ENCODE data around the gene EIF2B5. TPM values are rescaled to one million over a fixed set of nuclear protein-coding genes. Genes with fewer than 3 reads are reported as not detected.

EIF2B5 gene
- total and polyA plus RNA-seq, 9 of the 15 experiments (the other 6 are each of a cell fraction or from before 2014, with no cell fraction given), result 19.1 to 92.4 (median 74.0) TPM

DNA sequence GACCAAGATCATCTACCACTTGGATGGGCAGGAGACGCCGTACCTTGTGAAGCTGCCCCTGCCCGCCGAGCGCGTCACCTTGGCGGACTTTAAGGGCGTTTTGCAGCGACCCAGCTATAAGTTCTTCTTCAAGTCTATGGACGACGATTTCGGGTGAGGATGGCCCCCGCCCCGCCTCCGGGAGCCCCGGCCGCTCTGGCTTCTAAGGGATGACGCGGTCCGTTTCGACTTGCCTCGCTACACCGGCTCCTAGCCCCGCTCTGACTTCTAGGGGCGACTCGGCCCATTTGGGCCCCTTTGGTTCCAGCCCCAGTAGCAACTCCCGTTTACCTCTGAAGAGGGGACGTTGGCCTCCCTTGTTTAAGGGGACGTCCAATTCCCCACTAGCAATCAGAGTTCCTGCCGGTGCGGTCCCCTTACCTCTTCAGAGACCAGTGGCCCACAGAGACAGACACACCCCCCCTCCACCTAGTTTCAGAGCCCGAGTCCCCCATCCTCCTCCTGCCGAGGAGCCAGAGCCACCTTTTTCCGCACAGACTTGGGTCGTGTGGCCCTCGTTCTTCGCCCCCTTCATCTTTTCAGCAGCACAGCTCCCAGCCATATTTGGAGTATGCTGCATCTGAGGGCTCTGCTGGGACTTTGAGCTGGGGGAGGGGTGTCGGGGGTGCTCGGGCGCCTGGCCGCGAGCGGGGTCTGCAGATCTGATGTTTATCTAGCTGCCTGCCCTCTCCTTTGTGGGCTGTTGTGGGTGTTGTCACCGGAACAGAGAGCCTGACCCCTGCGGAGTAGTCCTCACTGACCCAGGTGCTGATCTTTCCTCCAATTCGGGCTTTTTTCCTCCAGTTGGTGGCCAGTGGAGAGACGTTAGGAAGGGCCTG lies 20.7 kb downstream of the EIF2B5 start (continued):
- TF ChIP-seq, protein P1, sequence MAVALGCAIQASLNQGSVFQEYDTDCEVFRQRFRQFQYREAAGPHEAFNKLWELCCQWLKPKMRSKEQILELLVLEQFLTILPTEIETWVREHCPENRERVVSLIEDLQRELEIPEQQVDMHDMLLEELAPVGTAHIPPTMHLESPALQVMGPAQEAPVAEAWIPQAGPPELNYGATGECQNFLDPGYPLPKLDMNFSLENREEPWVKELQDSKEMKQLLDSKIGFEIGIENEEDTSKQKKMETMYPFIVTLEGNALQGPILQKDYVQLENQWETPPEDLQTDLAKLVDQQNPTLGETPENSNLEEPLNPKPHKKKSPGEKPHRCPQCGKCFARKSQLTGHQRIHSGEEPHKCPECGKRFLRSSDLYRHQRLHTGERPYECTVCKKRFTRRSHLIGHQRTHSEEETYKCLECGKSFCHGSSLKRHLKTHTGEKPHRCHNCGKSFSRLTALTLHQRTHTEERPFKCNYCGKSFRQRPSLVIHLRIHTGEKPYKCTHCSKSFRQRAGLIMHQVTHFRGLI (CRISPR knock-in tag; IDR thresholded peaks at IDR 0.05), result no peak
- TF ChIP-seq, protein P2, sequence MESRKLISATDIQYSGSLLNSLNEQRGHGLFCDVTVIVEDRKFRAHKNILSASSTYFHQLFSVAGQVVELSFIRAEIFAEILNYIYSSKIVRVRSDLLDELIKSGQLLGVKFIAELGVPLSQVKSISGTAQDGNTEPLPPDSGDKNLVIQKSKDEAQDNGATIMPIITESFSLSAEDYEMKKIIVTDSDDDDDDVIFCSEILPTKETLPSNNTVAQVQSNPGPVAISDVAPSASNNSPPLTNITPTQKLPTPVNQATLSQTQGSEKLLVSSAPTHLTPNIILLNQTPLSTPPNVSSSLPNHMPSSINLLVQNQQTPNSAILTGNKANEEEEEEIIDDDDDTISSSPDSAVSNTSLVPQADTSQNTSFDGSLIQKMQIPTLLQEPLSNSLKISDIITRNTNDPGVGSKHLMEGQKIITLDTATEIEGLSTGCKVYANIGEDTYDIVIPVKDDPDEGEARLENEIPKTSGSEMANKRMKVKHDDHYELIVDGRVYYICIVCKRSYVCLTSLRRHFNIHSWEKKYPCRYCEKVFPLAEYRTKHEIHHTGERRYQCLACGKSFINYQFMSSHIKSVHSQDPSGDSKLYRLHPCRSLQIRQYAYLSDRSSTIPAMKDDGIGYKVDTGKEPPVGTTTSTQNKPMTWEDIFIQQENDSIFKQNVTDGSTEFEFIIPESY (CRISPR knock-in tag; IDR thresholded peaks at IDR 0.05), result no peak
- TF ChIP-seq, protein P3, sequence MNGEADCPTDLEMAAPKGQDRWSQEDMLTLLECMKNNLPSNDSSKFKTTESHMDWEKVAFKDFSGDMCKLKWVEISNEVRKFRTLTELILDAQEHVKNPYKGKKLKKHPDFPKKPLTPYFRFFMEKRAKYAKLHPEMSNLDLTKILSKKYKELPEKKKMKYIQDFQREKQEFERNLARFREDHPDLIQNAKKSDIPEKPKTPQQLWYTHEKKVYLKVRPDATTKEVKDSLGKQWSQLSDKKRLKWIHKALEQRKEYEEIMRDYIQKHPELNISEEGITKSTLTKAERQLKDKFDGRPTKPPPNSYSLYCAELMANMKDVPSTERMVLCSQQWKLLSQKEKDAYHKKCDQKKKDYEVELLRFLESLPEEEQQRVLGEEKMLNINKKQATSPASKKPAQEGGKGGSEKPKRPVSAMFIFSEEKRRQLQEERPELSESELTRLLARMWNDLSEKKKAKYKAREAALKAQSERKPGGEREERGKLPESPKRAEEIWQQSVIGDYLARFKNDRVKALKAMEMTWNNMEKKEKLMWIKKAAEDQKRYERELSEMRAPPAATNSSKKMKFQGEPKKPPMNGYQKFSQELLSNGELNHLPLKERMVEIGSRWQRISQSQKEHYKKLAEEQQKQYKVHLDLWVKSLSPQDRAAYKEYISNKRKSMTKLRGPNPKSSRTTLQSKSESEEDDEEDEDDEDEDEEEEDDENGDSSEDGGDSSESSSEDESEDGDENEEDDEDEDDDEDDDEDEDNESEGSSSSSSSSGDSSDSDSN (IDR thresholded peaks at IDR 0.05; ENCODE audit: borderline replicate concordance in 1 of 2, low read depth in 2 of 2, low read length in 2 of 2), result no peak
- TF ChIP-seq FOXK2 (conservative IDR thresholded peaks at IDR 0.05 in 1 of 2, IDR thresholded peaks at IDR 0.05 in 1 of 2; ENCODE audit: low read depth in 2 of 2) (no peak), GTF2E2 (tag; IDR thresholded peaks at IDR 0.05) (no peak), GTF2A2 (tag; IDR thresholded peaks at IDR 0.05) (no peak), MYC (IDR thresholded peaks at IDR 0.05; ENCODE audit: low read depth, low read length) (no peak), MYC (CRISPR knock-in tag; IDR thresholded peaks at IDR 0.05; ENCODE audit: borderline replicate concordance, low read depth) (0 out of 2 replicates have a peak, but pooled peaks have one; percentile 12), XRCC5 (IDR thresholded peaks at IDR 0.05; ENCODE audit: low read depth, low read length) (no peak), ZFX (CRISPR knock-in tag; IDR thresholded peaks at IDR 0.05) (peak; percentile 76), PHF21A (IDR thresholded peaks at IDR 0.05; ENCODE audit: borderline replicate concordance, low read depth) (no peak), HDAC3 (IDR thresholded peaks at IDR 0.05; ENCODE audit: borderline replicate concordance, partially characterized antibody) (no peak), SOX6 (IDR thresholded peaks at IDR 0.05) (no peak), HNRNPLL (IDR thresholded peaks at IDR 0.05; ENCODE audit: low read depth, low read length, poor library complexity, severe bottlenecking) (no peak), ZNF444 (CRISPR knock-in tag; IDR thresholded peaks at IDR 0.05) (no peak)
- TF ChIP-seq, protein P4, sequence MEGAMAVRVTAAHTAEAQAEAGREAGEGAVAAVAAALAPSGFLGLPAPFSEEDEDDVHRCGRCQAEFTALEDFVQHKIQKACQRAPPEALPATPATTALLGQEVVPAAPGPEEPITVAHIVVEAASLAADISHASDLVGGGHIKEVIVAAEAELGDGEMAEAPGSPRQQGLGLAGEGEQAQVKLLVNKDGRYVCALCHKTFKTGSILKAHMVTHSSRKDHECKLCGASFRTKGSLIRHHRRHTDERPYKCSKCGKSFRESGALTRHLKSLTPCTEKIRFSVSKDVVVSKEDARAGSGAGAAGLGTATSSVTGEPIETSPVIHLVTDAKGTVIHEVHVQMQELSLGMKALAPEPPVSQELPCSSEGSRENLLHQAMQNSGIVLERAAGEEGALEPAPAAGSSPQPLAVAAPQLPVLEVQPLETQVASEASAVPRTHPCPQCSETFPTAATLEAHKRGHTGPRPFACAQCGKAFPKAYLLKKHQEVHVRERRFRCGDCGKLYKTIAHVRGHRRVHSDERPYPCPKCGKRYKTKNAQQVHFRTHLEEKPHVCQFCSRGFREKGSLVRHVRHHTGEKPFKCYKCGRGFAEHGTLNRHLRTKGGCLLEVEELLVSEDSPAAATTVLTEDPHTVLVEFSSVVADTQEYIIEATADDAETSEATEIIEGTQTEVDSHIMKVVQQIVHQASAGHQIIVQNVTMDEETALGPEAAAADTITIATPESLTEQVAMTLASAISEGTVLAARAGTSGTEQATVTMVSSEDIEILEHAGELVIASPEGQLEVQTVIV (CRISPR knock-in tag; IDR thresholded peaks at IDR 0.05; ENCODE audit: borderline replicate concordance), result no peak
- TF ChIP-seq, protein P5, sequence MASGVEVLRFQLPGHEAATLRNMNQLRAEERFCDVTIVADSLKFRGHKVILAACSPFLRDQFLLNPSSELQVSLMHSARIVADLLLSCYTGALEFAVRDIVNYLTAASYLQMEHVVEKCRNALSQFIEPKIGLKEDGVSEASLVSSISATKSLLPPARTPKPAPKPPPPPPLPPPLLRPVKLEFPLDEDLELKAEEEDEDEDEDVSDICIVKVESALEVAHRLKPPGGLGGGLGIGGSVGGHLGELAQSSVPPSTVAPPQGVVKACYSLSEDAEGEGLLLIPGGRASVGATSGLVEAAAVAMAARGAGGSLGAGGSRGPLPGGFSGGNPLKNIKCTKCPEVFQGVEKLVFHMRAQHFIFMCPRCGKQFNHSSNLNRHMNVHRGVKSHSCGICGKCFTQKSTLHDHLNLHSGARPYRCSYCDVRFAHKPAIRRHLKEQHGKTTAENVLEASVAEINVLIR (CRISPR knock-in tag; IDR thresholded peaks at IDR 0.05), result no peak
